HUES6 (cell line): ENCODE data around the gene BCAT1.

Experiments
- H3K27ac ChIP-seq: 2 replicates; pipeline ENCODE4 v1.7.0; 2013; ENCODE audit warnings: low read depth, mild to moderate bottlenecking, low read length, inconsistent platforms
- H3K27me3 ChIP-seq: 2 replicates; pipeline ENCODE4 v1.6.1; 2013; ENCODE audit warnings: low read length; ENCODE audit not compliant: control insufficient read depth, insufficient read depth
- H3K36me3 ChIP-seq: 2 replicates; pipeline ENCODE4 v1.6.1; 2013; ENCODE audit warnings: low read length; ENCODE audit not compliant: control insufficient read depth, insufficient read depth
- H3K4me1 ChIP-seq: 2 replicates; pipeline ENCODE4 v1.6.1; 2013; ENCODE audit warnings: low read length; ENCODE audit not compliant: control insufficient read depth, insufficient read depth
- H3K4me3 ChIP-seq: 2 replicates; pipeline ENCODE4 v1.5.1; 2013; ENCODE audit warnings: low read depth, low read length
- H3K9ac ChIP-seq: one replicate; pipeline ENCODE4 v1.6.1; 2013; ENCODE audit warnings: mild to moderate bottlenecking, low read length
- H3K9me3 ChIP-seq: 2 replicates; pipeline ENCODE4 v1.6.1; 2013; ENCODE audit warnings: low read depth, low read length; ENCODE audit not compliant: control insufficient read depth, insufficient read depth

Gene BCAT1, protein sequence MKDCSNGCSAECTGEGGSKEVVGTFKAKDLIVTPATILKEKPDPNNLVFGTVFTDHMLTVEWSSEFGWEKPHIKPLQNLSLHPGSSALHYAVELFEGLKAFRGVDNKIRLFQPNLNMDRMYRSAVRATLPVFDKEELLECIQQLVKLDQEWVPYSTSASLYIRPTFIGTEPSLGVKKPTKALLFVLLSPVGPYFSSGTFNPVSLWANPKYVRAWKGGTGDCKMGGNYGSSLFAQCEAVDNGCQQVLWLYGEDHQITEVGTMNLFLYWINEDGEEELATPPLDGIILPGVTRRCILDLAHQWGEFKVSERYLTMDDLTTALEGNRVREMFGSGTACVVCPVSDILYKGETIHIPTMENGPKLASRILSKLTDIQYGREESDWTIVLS

DNA sequence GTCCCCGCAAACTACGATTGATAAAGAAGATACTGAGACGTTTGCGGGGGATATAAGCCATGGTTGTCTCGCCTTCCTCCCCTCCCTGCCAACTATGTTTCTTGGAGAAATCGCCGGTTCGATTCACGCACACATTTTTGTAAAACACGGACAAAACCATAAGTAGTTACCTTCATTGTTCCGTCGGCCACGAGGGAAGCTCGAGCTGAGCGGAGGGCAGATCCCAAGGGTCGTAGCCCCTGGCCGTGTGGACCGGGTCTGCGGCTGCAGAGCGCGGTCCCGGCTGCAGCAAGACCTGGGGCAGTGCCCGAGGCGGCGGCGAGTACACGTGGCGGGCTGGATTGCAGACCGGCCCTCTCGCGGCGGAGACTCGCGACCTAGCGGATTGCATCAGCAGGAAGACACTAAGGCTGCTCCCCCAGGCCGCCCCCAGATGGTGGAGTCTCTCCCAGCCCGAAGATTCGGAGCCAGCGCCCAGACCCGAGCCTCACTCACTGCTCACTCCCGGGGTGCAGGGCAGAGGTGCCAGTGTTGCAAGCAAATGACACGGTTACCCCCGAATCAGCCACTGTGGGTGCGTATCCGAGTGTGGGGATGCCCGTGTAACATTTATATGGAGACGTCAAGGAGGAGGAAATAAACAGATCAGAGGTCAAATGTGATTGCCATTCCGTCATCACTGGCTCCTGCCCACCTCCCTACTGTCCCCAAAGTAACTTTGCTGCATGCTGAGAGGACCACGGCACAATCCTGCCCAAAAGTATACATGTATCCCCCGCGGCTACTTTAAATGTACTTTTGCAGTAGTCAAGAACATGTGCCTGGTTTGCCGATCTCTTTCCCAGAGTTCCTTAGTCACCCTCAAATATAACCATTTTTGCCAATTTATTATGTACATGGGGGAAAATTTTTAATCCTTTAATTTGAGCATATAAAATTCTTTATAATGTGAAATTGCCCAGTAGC, at the start of gene BCAT1:
TSS of gene BCAT1 (minus strand) at position 345 of the 966 bp plus-strand sequence. CDS start at position 176, 169 bp downstream.
- Histone ChIP-seq H3K9me3 (no peaks in the 10 kb centered on the region), H3K4me1 (peaks cover 50% of the 10 kb centered on the region), H3K9ac (peak within 1 kb of the TSS; percentile 100), H3K27ac (peak within 1 kb of the TSS; percentile 98), H3K36me3 (peaks cover 17% of the 10 kb centered on the region), H3K27me3 (no peaks in the 10 kb centered on the region), H3K4me3 (peak within 1 kb of the TSS; percentile 97)

DNA sequence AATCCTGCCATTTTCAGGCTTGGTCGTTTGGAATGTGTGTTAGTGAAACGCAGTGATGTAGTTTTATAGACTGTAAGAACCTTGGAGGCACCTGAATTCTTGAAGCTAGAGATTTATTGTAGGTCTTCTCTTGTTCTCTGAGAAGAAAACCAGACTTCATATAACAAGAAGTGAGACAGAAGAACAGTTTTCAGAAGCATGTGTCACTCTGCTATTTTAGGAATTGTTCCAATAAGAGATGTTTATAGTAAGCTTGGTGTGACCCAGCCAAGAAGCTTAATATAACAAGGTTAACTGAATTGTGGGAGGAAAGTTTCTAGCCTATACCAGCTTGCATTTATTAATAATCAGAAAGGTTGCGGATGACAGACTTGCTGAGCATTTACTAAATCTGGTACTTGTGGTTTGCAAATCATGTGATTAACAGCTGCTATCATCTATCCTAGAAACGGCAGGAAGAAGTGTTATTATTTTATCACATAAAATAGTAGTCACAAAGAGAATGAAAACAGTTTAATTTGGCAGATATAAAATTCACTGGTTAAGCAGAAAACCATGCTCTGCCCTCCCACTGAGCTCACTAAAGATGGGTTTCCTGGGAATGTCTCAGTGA, 49.2 kb upstream of the BCAT1 start:
- no peaks in the 10 kb centered on the region for H3K9me3 ChIP-seq
- H3K36me3 ChIP-seq: no peaks in the 10 kb centered on the region
- no peak overlapping the region for H3K9ac ChIP-seq
- H3K27me3 ChIP-seq: no peaks in the 10 kb centered on the region
- H3K27ac ChIP-seq: no peak overlapping the region
- H3K4me1 ChIP-seq: no peaks in the 10 kb centered on the region
- H3K4me3 ChIP-seq: no peak overlapping the region

DNA sequence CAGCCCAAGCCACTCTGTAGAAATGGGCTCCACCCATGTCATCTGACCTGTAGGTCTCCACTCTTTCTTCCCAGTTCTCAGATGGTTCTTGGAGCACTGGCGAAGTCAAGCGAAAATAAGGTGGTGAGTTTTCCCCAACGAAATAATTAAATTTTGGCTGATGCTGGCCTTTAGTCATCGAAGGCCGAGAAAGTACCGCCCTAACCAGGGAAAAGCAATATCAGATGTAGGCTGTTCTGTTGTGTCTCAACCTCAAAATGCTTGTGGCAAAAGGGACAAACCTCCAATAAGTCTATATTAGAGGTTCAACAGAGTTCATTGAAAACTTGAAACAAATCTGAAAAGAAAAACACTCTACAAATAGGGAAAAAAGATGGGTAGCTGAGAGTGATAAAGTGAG, 48.6 kb upstream of the BCAT1 start:
- Histone ChIP-seq H3K27me3 (no peaks in the 10 kb centered on the region), H3K4me3 (no peak overlapping the region), H3K4me1 (no peaks in the 10 kb centered on the region), H3K9me3 (no peaks in the 10 kb centered on the region), H3K36me3 (no peaks in the 10 kb centered on the region), H3K27ac (no peak overlapping the region), H3K9ac (no peak overlapping the region)

DNA sequence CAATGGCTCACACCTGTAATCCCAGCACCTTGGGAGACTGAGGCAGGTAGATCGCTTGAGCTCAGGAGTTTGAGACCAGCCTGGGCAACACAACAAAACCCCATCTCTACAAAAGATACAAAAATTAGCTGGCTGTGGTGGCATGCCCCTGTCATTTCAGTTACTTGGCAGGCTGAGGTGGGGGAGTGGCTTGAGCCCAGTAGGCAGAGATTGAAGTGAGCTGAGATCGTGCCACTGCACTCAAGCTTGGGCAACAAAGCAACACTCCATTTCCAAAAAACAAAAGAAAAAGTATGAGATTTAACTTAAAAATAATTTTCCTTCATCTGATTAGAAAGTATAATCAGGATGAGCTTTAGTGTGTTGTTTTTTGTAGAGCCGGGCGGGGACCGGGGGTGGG, 47.9 kb upstream of the BCAT1 start:
- Histone ChIP-seq H3K27me3 (no peaks in the 10 kb centered on the region), H3K4me3 (no peak overlapping the region), H3K4me1 (no peaks in the 10 kb centered on the region), H3K27ac (no peak overlapping the region), H3K36me3 (no peaks in the 10 kb centered on the region), H3K9ac (no peak overlapping the region), H3K9me3 (no peaks in the 10 kb centered on the region)

DNA sequence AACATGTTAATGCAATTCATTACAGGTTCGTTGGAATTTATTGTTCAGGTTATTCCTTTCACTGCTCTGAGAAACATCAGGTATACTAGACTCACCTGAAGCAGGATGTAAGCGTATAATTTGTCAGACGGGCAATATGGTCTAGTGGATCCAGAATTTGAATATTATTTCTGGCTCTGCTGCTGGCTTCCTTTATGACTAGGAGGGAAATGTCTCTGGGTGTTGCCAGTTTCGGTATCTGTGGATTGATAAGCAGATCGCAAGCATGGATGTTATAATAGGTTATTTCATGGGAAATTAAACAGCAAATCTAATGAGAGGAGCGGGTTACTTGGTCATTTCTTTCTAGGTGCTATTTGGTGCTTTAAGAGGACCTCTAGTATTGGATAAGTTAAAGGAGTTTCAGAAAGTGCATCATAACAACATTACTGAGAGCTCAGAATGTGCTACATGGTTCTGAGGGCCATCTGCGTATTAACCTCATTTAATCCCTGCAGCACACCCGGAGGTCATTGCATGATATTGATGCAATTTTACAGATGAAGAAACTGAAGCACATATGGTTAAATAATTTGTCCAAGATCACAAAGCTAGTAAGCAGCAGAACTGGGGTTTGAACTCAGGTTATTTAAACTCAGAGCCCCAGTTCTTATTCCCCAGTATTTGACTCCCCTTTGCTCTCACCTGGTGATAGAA, 47.3 kb upstream of the BCAT1 start:
- Histone ChIP-seq H3K27me3 (no peaks in the 10 kb centered on the region), H3K9me3 (no peaks in the 10 kb centered on the region), H3K4me3 (no peak overlapping the region), H3K9ac (no peak overlapping the region), H3K4me1 (no peaks in the 10 kb centered on the region), H3K36me3 (no peaks in the 10 kb centered on the region), H3K27ac (no peak overlapping the region)

DNA sequence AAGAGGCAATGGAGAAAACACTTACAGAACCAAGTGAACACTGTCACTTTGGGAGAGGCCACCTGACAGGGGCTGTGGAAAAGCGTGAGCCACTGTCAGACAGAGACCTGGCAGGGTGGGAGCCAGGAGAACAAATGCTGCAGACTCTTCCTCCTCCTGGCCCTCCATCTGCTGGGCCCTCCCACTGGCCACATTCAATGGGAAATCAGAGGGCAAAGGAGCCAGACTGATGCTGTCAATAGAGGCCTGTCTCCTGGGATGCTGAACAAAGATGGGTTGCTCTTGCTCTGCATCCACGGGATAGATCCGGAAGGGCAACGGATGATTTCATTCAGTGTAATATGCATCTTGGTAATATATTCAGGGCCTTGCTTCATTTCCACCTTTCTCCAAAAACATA, 44.9 kb upstream of the BCAT1 start:
- Histone ChIP-seq H3K4me1 (no peaks in the 10 kb centered on the region), H3K27me3 (no peaks in the 10 kb centered on the region), H3K4me3 (no peak overlapping the region), H3K9ac (no peak overlapping the region), H3K9me3 (no peaks in the 10 kb centered on the region), H3K27ac (no peak overlapping the region), H3K36me3 (no peaks in the 10 kb centered on the region)

DNA sequence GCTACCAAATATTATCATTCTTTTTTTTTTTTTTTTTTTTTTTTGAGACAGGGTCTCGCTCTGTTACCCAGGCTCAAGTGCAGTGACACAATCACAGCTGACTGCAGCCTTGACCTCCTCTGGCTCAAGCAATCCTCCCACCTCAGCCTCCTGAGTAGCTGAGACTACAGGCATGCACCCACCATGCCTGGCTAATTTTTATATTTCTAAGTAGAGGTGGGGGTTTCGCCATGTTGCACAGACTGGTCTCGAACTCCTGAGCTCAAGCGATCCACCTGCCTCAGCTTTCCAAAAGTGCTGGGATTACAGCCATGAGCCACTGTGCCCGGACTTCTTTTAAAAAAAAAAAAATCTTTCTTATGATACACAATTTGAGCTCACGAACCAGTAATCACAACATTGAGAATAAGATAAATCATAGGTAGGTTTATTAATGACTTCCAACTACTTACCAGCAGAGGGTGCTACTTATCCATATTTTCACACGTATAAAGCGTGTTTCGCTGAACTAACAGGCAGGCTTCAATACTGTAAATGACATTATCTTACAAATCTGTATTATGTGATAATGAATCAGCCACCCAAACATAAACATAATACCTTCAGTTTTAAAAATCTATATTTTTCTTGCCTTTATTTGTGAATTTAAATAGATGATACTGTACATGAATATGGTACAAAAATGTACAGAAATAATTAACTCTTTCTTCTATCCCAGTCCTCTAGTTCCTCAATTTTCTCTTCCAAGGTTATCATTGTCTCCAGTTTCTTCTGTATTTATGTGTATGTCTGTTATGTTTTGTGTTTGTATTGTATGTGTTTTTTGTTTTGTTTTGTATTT, 42.5 kb upstream of the BCAT1 start:
- no peaks in the 10 kb centered on the region for H3K9me3 ChIP-seq
- H3K36me3 ChIP-seq: no peaks in the 10 kb centered on the region
- no peaks in the 10 kb centered on the region for H3K27me3 ChIP-seq
- no peak overlapping the region for H3K4me3 ChIP-seq
- no peak overlapping the region for H3K27ac ChIP-seq
- H3K9ac ChIP-seq: no peak overlapping the region
- H3K4me1 ChIP-seq: no peaks in the 10 kb centered on the region

DNA sequence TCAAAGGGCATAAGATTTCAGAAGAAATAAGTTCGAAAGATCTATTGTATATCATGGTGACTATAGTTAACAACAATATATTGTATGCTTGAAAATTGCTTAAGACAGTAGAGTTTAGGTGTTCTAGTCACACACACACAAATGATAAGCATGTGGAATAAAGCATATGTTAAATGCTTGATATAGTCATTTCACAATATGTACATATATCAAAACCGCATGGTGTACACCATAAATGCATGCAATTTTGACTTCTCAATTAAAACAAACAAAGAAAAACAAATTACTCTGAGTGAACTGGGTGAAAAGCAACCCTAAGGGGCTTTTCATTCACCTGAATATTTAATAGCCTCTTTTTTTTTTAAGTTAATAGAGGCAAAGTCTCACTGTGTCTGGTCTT, 40.3 kb upstream of the BCAT1 start:
- Histone ChIP-seq H3K9me3 (peaks cover 2% of the 10 kb centered on the region), H3K27ac (no peak overlapping the region), H3K27me3 (no peaks in the 10 kb centered on the region), H3K9ac (no peak overlapping the region), H3K4me3 (no peak overlapping the region), H3K4me1 (no peaks in the 10 kb centered on the region), H3K36me3 (no peaks in the 10 kb centered on the region)

DNA sequence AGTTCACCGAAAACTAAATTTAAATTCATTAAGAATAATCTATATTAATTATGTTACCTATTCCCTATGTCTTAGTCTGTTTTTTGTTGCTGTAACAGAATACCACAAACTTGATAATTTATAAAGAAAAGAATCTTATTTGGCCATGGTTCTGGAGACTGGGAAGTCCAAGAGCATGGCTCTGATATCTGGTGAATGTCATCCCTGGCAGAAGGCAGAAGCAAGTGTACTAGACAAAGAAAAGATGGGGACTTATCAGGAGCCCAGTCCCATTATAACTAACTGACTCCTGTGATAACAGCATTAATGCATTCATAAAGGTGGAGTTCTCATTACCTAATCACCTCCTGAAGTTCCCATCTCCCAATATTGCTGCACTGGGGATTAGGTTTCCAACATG, 33.3 kb upstream of the BCAT1 start:
- Histone ChIP-seq H3K4me1 (no peaks in the 10 kb centered on the region), H3K9ac (no peak overlapping the region), H3K4me3 (no peak overlapping the region), H3K36me3 (no peaks in the 10 kb centered on the region), H3K27me3 (no peaks in the 10 kb centered on the region), H3K27ac (no peak overlapping the region), H3K9me3 (peaks cover 20% of the 10 kb centered on the region)
